Uterus (tissue), 2 donors: ENCODE results near the gene CASP5.

Experiments used
- CTCF ChIP-seq, 4 experiments: fragments of 200-600 bp in 2 of 4; fragments of 450-650 bp in 2 of 4; sonication (generic) in 2 of 4; IDR thresholded peaks; one replicate each; pipeline ENCODE4 v1.5.1; 2016 to 2019; ENCODE audit warnings: antibody characterized with exemption in 4 of 4, mild to moderate bottlenecking in 2 of 4, moderate library complexity in 1 of 4
- POLR2A ChIP-seq, 2 donors: fragments of 450-650 bp; IDR thresholded peaks; one replicate each; pipeline ENCODE4 v1.6.1; 2016; ENCODE audit warnings: antibody characterized with exemption in 2 of 2, mild to moderate bottlenecking in 1 of 2, moderate library complexity in 1 of 2

- TF ChIP-seq POLR2A (IDR thresholded peaks at IDR 0.05) (no peak), CTCF (IDR thresholded peaks at IDR 0.05) (no peak)
Measured at GRCh38 chr11:105045676-105046296, 22.8 kb upstream of the CASP5 start.
